ENCODE measurements around the gene FOXA3. TPM values are rescaled to one million over a fixed set of nuclear protein-coding genes. Genes with fewer than 3 reads are reported as not detected.

FOXA3 gene
- polyA plus RNA-seq, 2 of the 4 experiments (the other 2 are of a cell fraction), result 1.6 to 5.3 TPM

DNA sequence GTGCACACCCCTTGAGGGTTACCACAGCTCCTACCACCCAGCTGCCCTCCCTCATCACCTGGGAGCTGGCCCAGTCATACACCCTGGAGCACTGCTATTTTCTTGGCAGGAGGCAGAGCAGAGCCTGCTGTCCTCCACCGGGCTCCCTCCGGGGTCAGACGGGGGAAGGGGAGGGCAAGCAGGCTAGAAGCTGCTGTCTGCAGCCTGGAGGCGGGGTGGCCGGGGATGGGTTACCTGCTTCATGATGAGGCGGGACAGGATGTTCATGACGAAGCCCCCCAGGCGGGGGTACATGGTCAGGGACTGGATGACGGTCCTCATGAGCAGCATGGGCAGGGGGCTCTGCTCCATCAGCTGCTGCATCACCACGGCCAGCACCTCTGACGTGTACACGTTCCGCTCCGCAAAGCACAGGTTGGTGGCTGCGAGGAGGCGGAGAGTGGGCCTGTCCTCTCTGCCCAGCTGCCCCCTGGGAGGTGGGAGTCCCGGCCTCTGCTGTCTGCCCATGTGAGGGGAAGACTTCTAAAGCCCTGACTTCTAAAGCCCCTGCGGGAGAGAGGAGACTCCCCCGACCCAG, 46.3 kb upstream of the FOXA3 start:
- CTCF ChIA-PET, result interaction anchor here (0.6 to 74.3 kb wide), 29 partner anchors 10 to 448 kb away, joined by 3 to 2204 read pairs (median 5); partner anchors contain the start of genes CCDC61, DMPK, DMWD and FOXA3
- POLR2A ChIA-PET, result interaction anchor here (0.7 to 1.4 kb wide), 5 partner anchors 9 to 96 kb away, joined by 3 to 5 read pairs (median 4); partner anchors contain the start of gene IRF2BP1
- Histone ChIP-seq H3K4me2 (no peak overlapping the region), H3K27ac (no peak overlapping the region), H3K4me3 (no peak overlapping the region), H3K4me1 (peaks cover 10% of the 10 kb centered on the region; the same call in 1 of the 3 replicates), H3K9me3 (no peaks in the 10 kb centered on the region)
- FAIRE-seq (no peak), DNase-seq (ENCODE audit: low read depth in 1 of 2, low spot score in 1 of 2) (no peak), ATAC-seq (peak in 1 of 2 experiments; percentile 30; a peak in 3 of 6 replicates)
- TF ChIP-seq SREBF2 (IDR thresholded peaks at IDR 0.05) (no peak), EHF (CRISPR knock-in tag; IDR thresholded peaks at IDR 0.05) (no peak), NPAS2 (CRISPR knock-in tag; IDR thresholded peaks at IDR 0.05; ENCODE audit: borderline replicate concordance) (no peak), POLR2A (IDR thresholded peaks at IDR 0.05; ENCODE audit: low read length) (no peak), FOSB (CRISPR knock-in tag; IDR thresholded peaks at IDR 0.05) (no peak), MAZ (IDR thresholded peaks at IDR 0.05; ENCODE audit: borderline replicate concordance, low read depth, low read length) (no peak), TP53 (CRISPR knock-in tag; IDR thresholded peaks at IDR 0.05) (no peak), EP300 (IDR thresholded peaks at IDR 0.05) (no peak), EHMT2 (IDR thresholded peaks at IDR 0.05; ENCODE audit: low read depth) (no peak), RAD21 (conservative IDR thresholded peaks at IDR 0.05 in 1 of 2, IDR thresholded peaks at IDR 0.05 in 1 of 2) (no peak), NFE2L2 (conservative IDR thresholded peaks at IDR 0.05; ENCODE audit: low read length) (no peak)
- WGBS (ENCODE audit: missing lambda C conversion rate), result 75% methylated on average over 19 of the region's 19 CpGs

DNA sequence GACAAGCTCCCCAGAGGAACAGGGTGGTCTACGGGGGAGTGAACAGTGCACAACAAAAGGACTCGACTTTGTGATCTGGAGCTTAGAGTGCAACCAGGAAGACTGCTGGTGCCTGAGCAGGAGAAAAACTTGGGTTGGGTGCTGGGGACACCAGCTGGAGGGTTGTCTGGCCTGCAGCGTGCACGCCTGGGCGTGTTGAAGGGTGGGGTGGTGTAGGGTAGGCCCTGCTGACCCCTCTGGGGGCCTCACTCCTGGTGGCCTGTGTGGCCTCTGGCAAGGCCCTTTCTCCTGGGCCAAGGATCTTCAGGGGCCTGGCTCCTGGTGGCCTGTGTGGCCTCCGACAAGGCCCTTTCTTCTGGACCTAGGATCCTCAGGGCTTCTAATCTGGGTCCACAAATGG, 44.4 kb upstream of the FOXA3 start:
- Histone ChIP-seq H3K9me3 (no peaks in the 10 kb centered on the region), H3K4me2 (no peak overlapping the region), H3K27ac (peak overlapping the region in 1 of 2 experiments; percentile 18; a peak in 2 of 6 replicates), H3K4me1 (peaks cover 10% of the 10 kb centered on the region; the same call in 1 of the 3 replicates), H3K4me3 (no peak overlapping the region)
- TF ChIP-seq KDM1A (IDR thresholded peaks at IDR 0.05; ENCODE audit: low read depth) (no peak), NR3C1 (IDR thresholded peaks at IDR 0.05) (no peak), RNF2 (IDR thresholded peaks at IDR 0.05; ENCODE audit: borderline replicate concordance, low read depth) (no peak), NPAS2 (CRISPR knock-in tag; IDR thresholded peaks at IDR 0.05; ENCODE audit: borderline replicate concordance) (no peak), KDM5A (IDR thresholded peaks at IDR 0.05) (no peak), JUN (IDR thresholded peaks at IDR 0.05) (no peak), ZSCAN20 (CRISPR knock-in tag; IDR thresholded peaks at IDR 0.05) (no peak), POLR2AphosphoS2 (conservative IDR thresholded peaks at IDR 0.05; ENCODE audit: low read length) (no peak), NFE2L2 (conservative IDR thresholded peaks at IDR 0.05; ENCODE audit: low read length) (no peak), MAFK (IDR thresholded peaks at IDR 0.05; ENCODE audit: partially characterized antibody) (no peak), RAD21 (conservative IDR thresholded peaks at IDR 0.05 in 1 of 2, IDR thresholded peaks at IDR 0.05 in 1 of 2) (no peak), HEYL (CRISPR knock-in tag; IDR thresholded peaks at IDR 0.05) (no peak), RFX5 (IDR thresholded peaks at IDR 0.05) (no peak), RCOR1 (IDR thresholded peaks at IDR 0.05; ENCODE audit: low read depth, low read length) (no peak), CEBPB (IDR thresholded peaks at IDR 0.05) (no peak), PHF8 (IDR thresholded peaks at IDR 0.05; ENCODE audit: borderline replicate concordance, low read depth) (no peak), CHD2 (IDR thresholded peaks at IDR 0.05; ENCODE audit: low read length, partially characterized antibody) (no peak), FOSB (CRISPR knock-in tag; IDR thresholded peaks at IDR 0.05) (no peak)
- TF ChIP-seq, protein P1, sequence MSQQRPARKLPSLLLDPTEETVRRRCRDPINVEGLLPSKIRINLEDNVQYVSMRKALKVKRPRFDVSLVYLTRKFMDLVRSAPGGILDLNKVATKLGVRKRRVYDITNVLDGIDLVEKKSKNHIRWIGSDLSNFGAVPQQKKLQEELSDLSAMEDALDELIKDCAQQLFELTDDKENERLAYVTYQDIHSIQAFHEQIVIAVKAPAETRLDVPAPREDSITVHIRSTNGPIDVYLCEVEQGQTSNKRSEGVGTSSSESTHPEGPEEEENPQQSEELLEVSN (IDR thresholded peaks at IDR 0.05; ENCODE audit: borderline replicate concordance, low read depth), result no peak
- TF ChIP-seq, protein P2, sequence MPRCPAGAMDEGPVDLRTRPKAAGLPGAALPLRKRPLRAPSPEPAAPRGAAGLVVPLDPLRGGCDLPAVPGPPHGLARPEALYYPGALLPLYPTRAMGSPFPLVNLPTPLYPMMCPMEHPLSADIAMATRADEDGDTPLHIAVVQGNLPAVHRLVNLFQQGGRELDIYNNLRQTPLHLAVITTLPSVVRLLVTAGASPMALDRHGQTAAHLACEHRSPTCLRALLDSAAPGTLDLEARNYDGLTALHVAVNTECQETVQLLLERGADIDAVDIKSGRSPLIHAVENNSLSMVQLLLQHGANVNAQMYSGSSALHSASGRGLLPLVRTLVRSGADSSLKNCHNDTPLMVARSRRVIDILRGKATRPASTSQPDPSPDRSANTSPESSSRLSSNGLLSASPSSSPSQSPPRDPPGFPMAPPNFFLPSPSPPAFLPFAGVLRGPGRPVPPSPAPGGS (IDR thresholded peaks at IDR 0.05), result no peak
- FAIRE-seq (no peak), ATAC-seq (no peak), DNase-seq (ENCODE audit: low read depth in 1 of 2, low spot score in 1 of 2) (no peak)
- CTCF ChIA-PET, result interaction anchor here (8.9 to 74.3 kb wide), 4 partner anchors 12 to 63 kb away, joined by 151 to 2204 read pairs (median 1186); partner anchors contain the start of genes DMPK, DMWD, IRF2BP1 and RSPH6A
- POLR2A ChIA-PET, result interaction anchor here (1.1 to 1.3 kb wide), 2 partner anchors 9 to 44 kb away, joined by 3 to 5 read pairs; partner anchors contain the start of gene SYMPK
- 88% methylated on average over 6 of the region's 6 CpGs for WGBS (ENCODE audit: missing lambda C conversion rate)
